ENCODE data around the gene PAQR7.

DNA sequence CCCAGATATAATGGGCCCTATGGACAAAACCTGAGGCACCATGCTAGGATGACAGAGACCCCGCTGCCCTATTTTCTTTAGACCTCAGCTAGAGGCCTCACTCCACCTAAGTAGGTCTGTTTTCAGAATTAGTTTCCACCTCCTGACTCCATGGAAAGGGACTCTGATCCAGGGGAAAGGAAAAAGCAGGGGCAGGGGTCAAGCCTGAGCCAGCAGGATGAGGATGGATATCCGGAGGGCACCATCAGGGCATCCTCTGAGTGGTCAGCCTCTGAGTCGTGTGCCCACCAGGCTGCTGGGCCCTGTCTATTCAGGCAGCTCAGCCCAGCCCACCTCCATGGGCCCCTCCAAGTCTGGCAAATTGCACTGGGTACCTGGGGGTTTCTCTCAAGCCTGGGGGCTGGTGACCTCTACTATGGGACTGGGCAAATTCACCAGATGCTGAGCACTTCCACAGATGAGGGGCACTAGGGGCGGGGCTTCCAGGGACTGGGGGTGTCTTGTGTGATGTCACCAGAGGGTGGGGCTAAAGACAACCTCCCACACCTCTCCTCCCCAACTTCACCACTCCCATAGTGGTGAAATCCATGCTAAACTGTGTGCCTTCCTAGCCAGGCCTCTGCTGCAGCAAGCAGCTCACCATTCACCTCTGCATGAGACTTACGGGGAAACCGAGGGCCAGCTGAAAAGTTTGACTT lies 5.5 kb downstream of the PAQR7 start:
- TF ChIP-seq POLR2A (IDR thresholded peaks at IDR 0.05): no peak
- TF ChIP-seq, protein P1, sequence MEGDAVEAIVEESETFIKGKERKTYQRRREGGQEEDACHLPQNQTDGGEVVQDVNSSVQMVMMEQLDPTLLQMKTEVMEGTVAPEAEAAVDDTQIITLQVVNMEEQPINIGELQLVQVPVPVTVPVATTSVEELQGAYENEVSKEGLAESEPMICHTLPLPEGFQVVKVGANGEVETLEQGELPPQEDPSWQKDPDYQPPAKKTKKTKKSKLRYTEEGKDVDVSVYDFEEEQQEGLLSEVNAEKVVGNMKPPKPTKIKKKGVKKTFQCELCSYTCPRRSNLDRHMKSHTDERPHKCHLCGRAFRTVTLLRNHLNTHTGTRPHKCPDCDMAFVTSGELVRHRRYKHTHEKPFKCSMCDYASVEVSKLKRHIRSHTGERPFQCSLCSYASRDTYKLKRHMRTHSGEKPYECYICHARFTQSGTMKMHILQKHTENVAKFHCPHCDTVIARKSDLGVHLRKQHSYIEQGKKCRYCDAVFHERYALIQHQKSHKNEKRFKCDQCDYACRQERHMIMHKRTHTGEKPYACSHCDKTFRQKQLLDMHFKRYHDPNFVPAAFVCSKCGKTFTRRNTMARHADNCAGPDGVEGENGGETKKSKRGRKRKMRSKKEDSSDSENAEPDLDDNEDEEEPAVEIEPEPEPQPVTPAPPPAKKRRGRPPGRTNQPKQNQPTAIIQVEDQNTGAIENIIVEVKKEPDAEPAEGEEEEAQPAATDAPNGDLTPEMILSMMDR (IDR thresholded peaks at IDR 0.05): no peak
